Kidney epithelial cell (primary cell): ENCODE results near the gene CPSF4L. TPM values are rescaled to one million over a fixed set of nuclear protein-coding genes. Genes with fewer than 3 reads are reported as not detected.
A peak's percentile ranks its signal among the peaks of the same experiment; 100 is the strongest.

Experiments used
- DNase-seq: peaks from one replicate; pipeline ENCODE4 v3.0.0-alpha.2; 2010; ENCODE audit warnings: low read depth
- H3K27me3 ChIP-seq: 2 replicates; pipeline ENCODE4 v1.6.0; 2011; ENCODE audit warnings: low read length; ENCODE audit not compliant: control insufficient read depth, insufficient read depth
- H3K36me3 ChIP-seq: 2 replicates; pipeline ENCODE4 v1.5.1; 2011; ENCODE audit warnings: low read length; ENCODE audit not compliant: control insufficient read depth, insufficient read depth
- H3K4me3 ChIP-seq: 2 replicates; pipeline ENCODE4 v1.5.1; 2011; ENCODE audit warnings: low read depth, mild to moderate bottlenecking, control low read depth, low read length
- CTCF ChIP-seq: IDR thresholded peaks from 2 replicates; pipeline ENCODE4 v1.5.1; 2011; ENCODE audit warnings: mild to moderate bottlenecking, moderate library complexity, low read length, control low read depth, inconsistent platforms; ENCODE audit not compliant: insufficient read depth, poor library complexity, severe bottlenecking
- total RNA-seq: library from RNA; depleted of rRNA; stranded (reverse); fragments of >200 nt; gene quantifications from 2 replicates; pipeline ENCODE4 v1.2.3, GENCODE V29; 2015

Gene CPSF4L
- total RNA-seq, 1 donor from 2014 or later: not detected

GRCh38 chr17:73300392-73300791 lies 38.7 kb upstream of the CPSF4L start:
- no peak for DNase-seq
- Histone ChIP-seq H3K27me3 (no peaks in the 10 kb centered on the region), H3K4me3 (no peak overlapping the region), H3K36me3 (peaks cover 1% of the 10 kb centered on the region)
- no peak for TF ChIP-seq CTCF

DNA sequence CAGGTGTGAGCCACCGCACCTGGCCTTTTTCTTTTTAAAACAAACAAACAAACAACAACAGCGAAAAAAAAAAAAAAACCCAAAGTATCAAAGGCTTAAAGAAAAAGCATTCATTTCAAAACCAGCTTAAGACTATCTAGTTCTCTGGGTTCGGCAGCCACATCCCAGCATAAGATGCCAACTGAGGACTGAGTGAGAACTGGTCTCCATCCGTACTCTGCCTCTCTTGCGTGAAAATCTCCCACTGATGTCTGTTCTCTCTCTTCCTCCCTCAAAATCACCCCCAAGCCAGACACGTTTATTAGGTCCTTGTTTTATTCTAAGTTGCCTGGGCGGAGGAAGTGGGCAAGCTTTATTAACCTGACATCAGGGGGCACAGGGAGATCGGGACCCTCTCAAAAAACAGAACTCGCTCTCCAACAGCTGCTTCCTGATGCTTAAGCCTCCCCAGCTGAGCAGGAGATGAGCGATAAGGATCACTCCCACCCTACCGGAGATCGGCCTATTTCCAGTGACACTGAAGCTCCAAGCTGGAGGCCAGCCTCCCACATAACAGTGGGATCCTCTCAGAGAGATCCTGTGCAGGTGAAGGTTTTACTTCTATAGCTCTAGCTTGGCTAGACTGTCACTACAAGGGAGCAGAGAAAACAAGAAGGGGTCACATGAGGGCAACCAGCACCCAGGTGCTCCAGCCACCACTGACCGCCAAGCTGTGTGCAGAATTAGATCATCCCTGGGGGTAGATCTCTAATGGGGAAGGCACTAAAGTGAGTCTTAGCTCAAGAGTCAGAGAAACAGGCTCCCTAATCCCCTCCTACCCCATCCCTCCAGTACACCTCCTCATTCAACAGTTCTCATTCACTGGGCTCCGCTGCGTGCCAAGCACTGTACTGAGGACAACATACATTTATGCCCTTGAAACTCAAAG lies 36.5 kb upstream of the CPSF4L start:
- Histone ChIP-seq H3K27me3 (no peaks in the 10 kb centered on the region), H3K36me3 (peaks cover 1% of the 10 kb centered on the region), H3K4me3 (no peak overlapping the region)
- no peak for DNase-seq
- TF ChIP-seq CTCF: no peak

GRCh38 chr17:73293480-73293911 lies 31.8 kb upstream of the CPSF4L start:
- Histone ChIP-seq H3K36me3 (no peaks in the 10 kb centered on the region), H3K27me3 (no peaks in the 10 kb centered on the region), H3K4me3 (no peak overlapping the region)
- peak; percentile 95 for DNase-seq
- no peak for TF ChIP-seq CTCF

DNA sequence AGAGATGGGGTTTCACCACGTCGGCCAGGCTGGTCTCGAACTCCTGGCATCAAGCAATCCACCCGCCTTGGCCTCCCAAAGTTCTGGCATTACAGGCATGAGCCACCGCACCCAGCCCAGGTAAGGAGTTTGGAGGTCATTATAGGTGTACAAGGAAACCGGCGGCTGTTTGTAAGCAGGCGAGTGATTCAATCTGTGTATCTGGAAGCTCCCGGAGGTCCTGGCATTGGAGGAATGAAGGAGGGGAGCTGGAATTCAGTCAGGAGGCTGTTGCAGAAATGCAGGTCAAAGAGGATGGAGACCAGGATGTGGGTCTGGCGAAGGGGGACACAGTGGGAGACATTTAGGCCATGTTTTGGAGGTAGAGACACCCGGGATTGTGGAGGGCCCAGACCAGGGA lies 31.4 kb upstream of the CPSF4L start:
- DNase-seq: no peak
- Histone ChIP-seq H3K36me3 (no peaks in the 10 kb centered on the region), H3K4me3 (no peak overlapping the region), H3K27me3 (no peaks in the 10 kb centered on the region)
- no peak for TF ChIP-seq CTCF

- TF ChIP-seq CTCF: no peak
- DNase-seq: peak; percentile 74
- Histone ChIP-seq H3K36me3 (no peaks in the 10 kb centered on the region), H3K4me3 (no peak overlapping the region), H3K27me3 (no peaks in the 10 kb centered on the region)
Observed at GRCh38 chr17:73292031-73292531, 30.4 kb upstream of the CPSF4L start.
